ENCODE data around the gene BAHCC1. TPM values are rescaled to one million over a fixed set of nuclear protein-coding genes. Genes with fewer than 3 reads are reported as not detected.
"Not testable (repeated sequence)": the region's sequence is repeated elsewhere in the genome, so short reads cannot be mapped to it uniquely, and the experiment has no call there.

The BAHCC1 gene
- total and polyA plus RNA-seq, 2 of the 8 experiments (the other 6 are each of a cell fraction or from before 2014, with no cell fraction given), result 0.26 to 0.58 TPM

GRCh38 chr17:81359218-81359617 is 36.0 kb upstream of the BAHCC1 start (continued):
- TF ChIP-seq CTBP2 (IDR thresholded peaks at IDR 0.05; ENCODE audit: borderline replicate concordance, insufficient read depth, insufficient read length, low read length) (no peak), EGR1 (IDR thresholded peaks at IDR 0.05; ENCODE audit: borderline replicate concordance, low read depth, low read length) (no peak)

DNA sequence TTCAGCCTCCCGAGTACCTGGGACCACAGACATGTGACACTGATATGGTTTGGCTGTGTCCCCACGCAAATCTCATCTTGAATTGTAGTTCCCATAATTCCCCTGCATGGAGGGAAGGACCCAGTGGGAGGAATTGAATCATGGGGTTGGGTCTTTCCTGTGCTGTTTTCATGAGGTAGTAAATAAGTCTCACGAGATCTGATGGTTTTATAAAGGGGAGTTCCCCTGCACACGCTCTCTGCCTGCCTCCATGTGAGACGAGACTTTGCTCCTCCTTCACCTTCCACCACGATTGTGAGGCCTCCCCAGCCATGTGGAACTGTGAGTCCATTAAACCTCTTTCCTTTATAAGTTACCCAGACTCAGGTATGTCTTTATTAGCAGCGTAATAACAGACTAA is 33.3 kb upstream of the BAHCC1 start:
- H3K4me2 ChIP-seq (ENCODE audit: insufficient read depth in 1 of 2, low read depth in 2 of 2, low read length in 2 of 2); DNase-seq (ENCODE audit: low read depth in 1 of 2, low spot score in 2 of 2); H2BK5ac ChIP-seq (ENCODE audit: low read depth, low read length); H2BK20ac ChIP-seq (ENCODE audit: low read length); H3K27ac ChIP-seq (ENCODE audit: low read depth, low read length); H3K56ac ChIP-seq (replicated peaks; ENCODE audit: insufficient read length, low read depth, low read length); H3K14ac ChIP-seq (ENCODE audit: insufficient read length); H2BK12ac ChIP-seq (ENCODE audit: low read depth, low read length); POLR2A ChIA-PET (ENCODE audit: partially characterized antibody); H3K79me2 ChIP-seq (ENCODE audit: control insufficient read depth in 1 of 2, insufficient read depth in 2 of 2, low read length in 2 of 2); H3K18ac ChIP-seq (ENCODE audit: extremely low read depth, low read length); H4K8ac ChIP-seq (ENCODE audit: extremely low read depth, insufficient read depth, low read length); H3K36me3 ChIP-seq (ENCODE audit: control insufficient read depth in 2 of 4, insufficient read depth in 4 of 4, low read length in 3 of 4); H3K4me1 ChIP-seq (replicated peaks in 1 of 4; ENCODE audit: control insufficient read depth in 3 of 4, insufficient read depth in 4 of 4, low read length in 3 of 4); H3K23me2 ChIP-seq (ENCODE audit: low read depth, low read length); H3K9me3 ChIP-seq (ENCODE audit: insufficient read depth in 2 of 2, low read depth in 1 of 2, low read length in 1 of 2); FAIRE-seq; H4K20me1 ChIP-seq (replicated peaks in 1 of 2; ENCODE audit: control insufficient read depth in 1 of 2, insufficient read depth in 2 of 2, low read length in 2 of 2); H4K5ac ChIP-seq (ENCODE audit: insufficient read length, low read depth, low read length); H3K4me3 ChIP-seq (ENCODE audit: extremely low read depth in 1 of 4, insufficient read depth in 2 of 4, low read depth in 3 of 4, low read length in 4 of 4); H2BK15ac ChIP-seq (ENCODE audit: low read length); H2AK5ac ChIP-seq (ENCODE audit: low read depth, low read length); H3K4ac ChIP-seq (replicated peaks; ENCODE audit: insufficient read length, low read depth, low read length); H3K9ac ChIP-seq (replicated peaks in 1 of 4; ENCODE audit: extremely low read depth in 1 of 4, low read depth in 3 of 4, low read length in 3 of 4); H4K91ac ChIP-seq (replicated peaks; ENCODE audit: insufficient read length, low read length); H2AFZ ChIP-seq (ENCODE audit: low read length); H2BK120ac ChIP-seq (replicated peaks; ENCODE audit: low read depth, low read length); H3K79me1 ChIP-seq (ENCODE audit: low read depth, low read length); H3K23ac ChIP-seq (ENCODE audit: insufficient read length): not testable (repeated sequence)
- H3K27me3 ChIP-seq (replicated peaks in 1 of 4; ENCODE audit: control insufficient read depth in 3 of 4, extremely low read depth in 1 of 4, insufficient read depth in 3 of 4, low read length in 3 of 4), result peaks cover 0 to 16% (median 2%) of the 10 kb centered on the region in 4 experiments; a peak in 4 of 7 replicates
- WGBS, 2 experiments (ENCODE audit: extremely low coverage in 1 of 2, insufficient coverage in 1 of 2, insufficient read length in 1 of 2, insufficient replicate concordance in 2 of 2, low coverage in 1 of 2, low lambda C conversion rate in 2 of 2, missing lambda C conversion rate in 1 of 2), result 75% methylated on average over 7 of the region's 7 CpGs; no CpG with 5 or more reads in 1 of the 2 experiments
- CTCF ChIA-PET (ENCODE audit: partially characterized antibody), result interaction anchor here (1.6 kb wide), 1 partner anchor 10 kb away, joined by 6 read pairs; no protein-coding TSS in a partner anchor

Measured in H1 (cell line).